ENCODE measurements around the gene CAPN7. TPM values are rescaled to one million over a fixed set of nuclear protein-coding genes. Genes with fewer than 3 reads are reported as not detected.

Gene CAPN7
- total RNA-seq, 5 donors from 2014 or later (not counting 1 experiment from before 2014, with no cell fraction given) = 62.2 to 82.5 (median 74.6) TPM

GRCh38 chr3:15297608-15298350, 91.7 kb downstream of the CAPN7 start:
- WGBS (ENCODE audit: insufficient coverage) = 100% methylated on average over 1 of the region's 4 CpGs
- no peaks in the 10 kb centered on the region for H3K27me3 Mint-ChIP-seq
- H3K9me3 Mint-ChIP-seq = no peaks in the 10 kb centered on the region
- H3K36me3 ChIP-seq (ENCODE audit: control insufficient read depth in 2 of 2, extremely low read depth in 1 of 2, insufficient read depth in 1 of 2, low read length in 1 of 2) = peaks cover 0 to 31% of the 10 kb centered on the region in 2 donors
- H3K27ac ChIP-seq (ENCODE audit: low read length) = no peak overlapping the region
- no peak for ATAC-seq (replicated peaks in 1 of 4)
- H3K4me3 Mint-ChIP-seq = peak overlapping the region in 1 of 3 donors; percentile 47
- peaks cover 73 to 92% (median 88%) of the 10 kb centered on the region in 3 donors for H3K4me1 Mint-ChIP-seq
- no peak for DNase-seq
- peaks cover 2 to 79% of the 10 kb centered on the region in 2 experiments for H3K4me1 ChIP-seq (ENCODE audit: control insufficient read depth in 1 of 2, extremely low read depth in 1 of 2, insufficient read depth in 2 of 2, low read length in 2 of 2)
- ChIA-PET POLR2A (interaction anchor here in 1 of 2 donors (0.6 to 0.7 kb wide), 4 partner anchors 11 to 478 kb away, joined by 3 to 4 read pairs (median 4); no protein-coding TSS in a partner anchor), CTCF (interaction anchor here (0.6 to 2.1 kb wide), 6 partner anchors 24 to 220 kb away, joined by 3 to 5 read pairs (median 4); no protein-coding TSS in a partner anchor)
- peak overlapping the region; percentile 65 to 68 for H3K27ac Mint-ChIP-seq
- peaks cover 53% of the 10 kb centered on the region for H3K36me3 Mint-ChIP-seq
- H3K9me3 ChIP-seq = no peaks in the 10 kb centered on the region
- no peaks in the 10 kb centered on the region for H3K27me3 ChIP-seq (replicated peaks in 1 of 2; ENCODE audit: control insufficient read depth in 2 of 2, extremely low read depth in 1 of 2, insufficient read depth in 2 of 2, low read length in 1 of 2)
- no peak overlapping the region for H3K4me3 ChIP-seq (ENCODE audit: control insufficient read depth in 1 of 2, extremely low read depth in 1 of 2, low read length in 1 of 2)

DNA sequence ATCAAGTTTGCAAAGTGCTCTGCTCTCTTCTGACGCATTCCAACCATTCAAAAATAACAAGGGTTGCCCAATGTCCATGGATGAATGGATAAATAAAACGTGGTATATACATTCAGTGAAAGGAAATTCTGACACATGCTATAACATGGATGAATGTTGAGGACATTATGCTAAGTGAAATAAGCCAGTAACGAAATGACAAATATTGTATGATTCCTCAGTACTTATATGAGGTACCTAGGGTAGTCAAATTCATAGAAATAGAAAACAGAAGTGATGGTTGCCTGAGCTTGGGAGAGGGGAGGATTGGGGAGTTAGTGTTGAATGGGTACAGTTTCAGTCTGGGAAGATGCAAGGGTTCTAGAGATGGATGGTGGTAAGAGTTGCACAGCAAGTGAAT, 92.5 kb downstream of the CAPN7 start:
- CTCF ChIA-PET = interaction anchor here (0.6 to 2.1 kb wide), 2 partner anchors 31 to 260 kb away, joined by 4 to 5 read pairs; no protein-coding TSS in a partner anchor
- ATAC-seq (replicated peaks in 1 of 4) (no peak), DNase-seq (no peak)
- WGBS (ENCODE audit: insufficient coverage) = 96% methylated on average over 2 of the region's 3 CpGs
- Histone ChIP-seq H3K4me1 (ENCODE audit: control insufficient read depth in 1 of 2, extremely low read depth in 1 of 2, insufficient read depth in 2 of 2, low read length in 2 of 2) (peaks cover 0 to 79% of the 10 kb centered on the region in 2 experiments), H3K27ac (ENCODE audit: low read length) (no peak overlapping the region), H3K4me3 (ENCODE audit: control insufficient read depth in 1 of 2, extremely low read depth in 1 of 2, low read length in 1 of 2) (no peak overlapping the region), H3K36me3 (ENCODE audit: control insufficient read depth in 2 of 2, extremely low read depth in 1 of 2, insufficient read depth in 1 of 2, low read length in 1 of 2) (peaks cover 0 to 38% of the 10 kb centered on the region in 2 donors), H3K9me3 (no peaks in the 10 kb centered on the region), H3K27me3 (replicated peaks in 1 of 2; ENCODE audit: control insufficient read depth in 2 of 2, extremely low read depth in 1 of 2, insufficient read depth in 2 of 2, low read length in 1 of 2) (no peaks in the 10 kb centered on the region)
- H3K27me3 Mint-ChIP-seq = no peaks in the 10 kb centered on the region
- peaks cover 72 to 88% (median 85%) of the 10 kb centered on the region in 3 donors for H3K4me1 Mint-ChIP-seq
- no peak overlapping the region for H3K4me3 Mint-ChIP-seq
- H3K9me3 Mint-ChIP-seq = no peaks in the 10 kb centered on the region
- peak overlapping the region; percentile 50 to 71 for H3K27ac Mint-ChIP-seq
- peaks cover 60% of the 10 kb centered on the region for H3K36me3 Mint-ChIP-seq
- POLR2A ChIA-PET = no interaction called here

DNA sequence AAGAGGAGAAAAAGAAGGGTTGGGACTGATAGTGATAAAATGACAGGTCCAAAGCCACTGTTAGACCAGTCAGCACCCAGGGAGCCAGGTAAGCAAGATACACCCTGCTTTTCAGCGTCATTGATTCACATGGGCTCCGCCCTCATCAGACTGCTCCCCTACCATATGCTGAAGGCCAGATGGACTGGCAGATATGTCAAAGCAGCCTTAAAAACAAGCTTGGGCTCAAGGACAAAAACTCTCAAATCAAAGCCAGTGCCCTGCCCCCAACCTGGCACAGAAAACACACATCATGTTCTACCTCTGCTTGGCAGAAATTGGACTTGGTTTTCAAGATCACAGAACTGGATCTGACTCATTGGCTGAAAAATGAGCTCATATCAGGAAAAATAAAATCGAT, 93.0 kb downstream of the CAPN7 start:
- Histone ChIP-seq H3K36me3 (ENCODE audit: control insufficient read depth in 2 of 2, extremely low read depth in 1 of 2, insufficient read depth in 1 of 2, low read length in 1 of 2) (peaks cover 0 to 43% of the 10 kb centered on the region in 2 donors), H3K9me3 (no peaks in the 10 kb centered on the region), H3K4me1 (ENCODE audit: control insufficient read depth in 1 of 2, extremely low read depth in 1 of 2, insufficient read depth in 2 of 2, low read length in 2 of 2) (peaks cover 0 to 81% of the 10 kb centered on the region in 2 experiments), H3K27ac (ENCODE audit: low read length) (no peak overlapping the region), H3K27me3 (replicated peaks in 1 of 2; ENCODE audit: control insufficient read depth in 2 of 2, extremely low read depth in 1 of 2, insufficient read depth in 2 of 2, low read length in 1 of 2) (no peaks in the 10 kb centered on the region), H3K4me3 (ENCODE audit: control insufficient read depth in 1 of 2, extremely low read depth in 1 of 2, low read length in 1 of 2) (no peak overlapping the region)
- Mint-ChIP-seq H3K27ac (peak overlapping the region; percentile 50 to 71), H3K27me3 (no peaks in the 10 kb centered on the region), H3K4me1 (peaks cover 74 to 90% (median 83%) of the 10 kb centered on the region in 3 donors), H3K9me3 (no peaks in the 10 kb centered on the region), H3K4me3 (no peak overlapping the region), H3K36me3 (peaks cover 66% of the 10 kb centered on the region)
- no peak for DNase-seq
- WGBS (ENCODE audit: insufficient coverage) = 93% methylated on average over 2 of the region's 3 CpGs
- ATAC-seq (replicated peaks in 1 of 4) = no peak
- ChIA-PET POLR2A (interaction anchor here (0.6 to 0.7 kb wide), 7 partner anchors 21 to 358 kb away, joined by 3 to 8 read pairs (median 6); no protein-coding TSS in a partner anchor), CTCF (interaction anchor here (0.6 to 1.1 kb wide), 8 partner anchors 18 to 1419 kb away, joined by 3 to 9 read pairs (median 4); partner anchors contain the start of gene WNT7A (in 1 of the 2))

GRCh38 chr3:15300323-15301078, 94.5 kb downstream of the CAPN7 start:
- ATAC-seq (replicated peaks in 1 of 4) = peak in 1 of 4 experiments; percentile 29
- H3K4me3 ChIP-seq (ENCODE audit: control insufficient read depth in 1 of 2, extremely low read depth in 1 of 2, low read length in 1 of 2) = no peak overlapping the region
- WGBS (ENCODE audit: insufficient coverage) = 33% methylated on average over 1 of the region's 8 CpGs
- DNase-seq = no peak
- ChIA-PET CTCF (interaction anchor here (0.6 to 1.1 kb wide), 5 partner anchors 15 to 1159 kb away, joined by 3 to 5 read pairs (median 3); no protein-coding TSS in a partner anchor), POLR2A (interaction anchor here (0.6 kb wide), 2 partner anchors 29 to 30 kb away, joined by 3 read pairs; no protein-coding TSS in a partner anchor)
- H3K9me3 Mint-ChIP-seq = no peaks in the 10 kb centered on the region
- no peaks in the 10 kb centered on the region for H3K27me3 ChIP-seq (replicated peaks in 1 of 2; ENCODE audit: control insufficient read depth in 2 of 2, extremely low read depth in 1 of 2, insufficient read depth in 2 of 2, low read length in 1 of 2)
- peaks cover 0 to 84% of the 10 kb centered on the region in 2 experiments for H3K4me1 ChIP-seq (ENCODE audit: control insufficient read depth in 1 of 2, extremely low read depth in 1 of 2, insufficient read depth in 2 of 2, low read length in 2 of 2)
- H3K9me3 ChIP-seq = no peaks in the 10 kb centered on the region
- H3K27ac Mint-ChIP-seq = peak overlapping the region; percentile 70 to 82
- peaks cover 64% of the 10 kb centered on the region for H3K36me3 Mint-ChIP-seq
- no peak overlapping the region for H3K27ac ChIP-seq (ENCODE audit: low read length)
- peak overlapping the region in 1 of 3 donors; percentile 41 for H3K4me3 Mint-ChIP-seq
- peaks cover 0 to 43% of the 10 kb centered on the region in 2 donors for H3K36me3 ChIP-seq (ENCODE audit: control insufficient read depth in 2 of 2, extremely low read depth in 1 of 2, insufficient read depth in 1 of 2, low read length in 1 of 2)
- no peaks in the 10 kb centered on the region for H3K27me3 Mint-ChIP-seq
- peaks cover 74 to 88% (median 81%) of the 10 kb centered on the region in 3 donors for H3K4me1 Mint-ChIP-seq

GRCh38 chr3:15301761-15302160, 95.7 kb downstream of the CAPN7 start:
- Mint-ChIP-seq H3K36me3 (peaks cover 67% of the 10 kb centered on the region), H3K27me3 (no peaks in the 10 kb centered on the region), H3K4me1 (peaks cover 69 to 88% (median 74%) of the 10 kb centered on the region in 3 donors), H3K4me3 (no peak overlapping the region), H3K9me3 (no peaks in the 10 kb centered on the region), H3K27ac (peak overlapping the region; percentile 12 to 70)
- Histone ChIP-seq H3K27me3 (replicated peaks in 1 of 2; ENCODE audit: control insufficient read depth in 2 of 2, extremely low read depth in 1 of 2, insufficient read depth in 2 of 2, low read length in 1 of 2) (no peaks in the 10 kb centered on the region), H3K27ac (ENCODE audit: low read length) (no peak overlapping the region), H3K4me1 (ENCODE audit: control insufficient read depth in 1 of 2, extremely low read depth in 1 of 2, insufficient read depth in 2 of 2, low read length in 2 of 2) (peaks cover 0 to 81% of the 10 kb centered on the region in 2 experiments), H3K36me3 (ENCODE audit: control insufficient read depth in 2 of 2, extremely low read depth in 1 of 2, insufficient read depth in 1 of 2, low read length in 1 of 2) (peaks cover 0 to 43% of the 10 kb centered on the region in 2 donors), H3K4me3 (ENCODE audit: control insufficient read depth in 1 of 2, extremely low read depth in 1 of 2, low read length in 1 of 2) (no peak overlapping the region), H3K9me3 (no peaks in the 10 kb centered on the region)
- ATAC-seq (replicated peaks in 1 of 4) (no peak), DNase-seq (no peak)
- CTCF ChIA-PET = no interaction called here
- WGBS (ENCODE audit: insufficient coverage) = 100% methylated on average over 3 of the region's 7 CpGs
- POLR2A ChIA-PET = no interaction called here

All from T-cell (primary cell).